Suppressor macrophage treated with lipopolysaccharide for 1 hour (primary cell): ENCODE data around the gene CFL1.
"Not testable (repeated sequence)": the region's sequence is repeated elsewhere in the genome, so short reads cannot be mapped to it uniquely, and the experiment has no call there.

Experiments
- DNase-seq, 3 donors: peaks; one replicate each; pipeline ENCODE4 v3.0.0-alpha.2; 2020 to 2022

CFL1 gene

DNA sequence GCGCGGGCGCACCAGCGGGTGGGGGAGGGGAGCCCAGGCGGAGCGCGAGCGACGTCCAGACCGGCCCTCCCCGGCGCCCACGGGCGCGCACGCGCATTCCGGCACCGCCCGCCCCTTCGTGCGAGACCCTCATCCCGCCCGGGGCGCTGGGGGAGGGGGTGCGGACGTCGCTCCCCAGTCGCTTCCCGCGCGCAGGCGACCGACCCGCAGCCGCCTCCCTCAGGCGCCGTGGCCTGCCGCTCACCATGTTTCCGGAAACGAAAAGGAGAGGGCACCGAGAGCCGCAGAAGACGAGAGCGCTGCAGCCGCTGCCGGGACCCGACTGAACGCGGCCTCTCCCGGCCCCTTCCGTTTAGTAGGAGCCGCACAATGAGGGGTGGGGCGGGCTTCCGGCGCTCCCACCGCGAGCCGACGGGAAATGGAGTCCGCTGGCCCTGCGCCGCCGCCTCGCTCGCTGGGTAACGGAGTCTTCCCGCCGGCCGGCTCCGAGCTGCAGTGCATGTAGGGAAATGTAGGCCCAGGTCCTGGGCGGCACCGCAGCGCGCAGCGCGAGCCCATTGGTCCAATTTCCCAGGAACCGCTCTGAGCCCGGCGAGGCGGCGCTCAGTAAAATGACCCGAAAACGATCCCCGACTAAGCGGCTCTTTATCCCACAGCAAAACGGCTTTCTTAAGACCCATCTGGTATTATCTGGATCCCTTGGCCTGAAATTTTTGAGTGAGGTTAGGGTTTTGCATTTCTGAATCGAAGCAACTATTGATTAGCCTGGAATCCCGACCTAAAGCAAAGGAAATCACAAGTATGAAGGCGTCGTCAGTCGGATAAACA lies at the start of gene CFL1:
Gene CFL1 (minus strand): TSS at position 328 of the 828 bp plus-strand sequence. CDS start 81 bp downstream, at position 247.
- peak; percentile 99 for DNase-seq

DNA sequence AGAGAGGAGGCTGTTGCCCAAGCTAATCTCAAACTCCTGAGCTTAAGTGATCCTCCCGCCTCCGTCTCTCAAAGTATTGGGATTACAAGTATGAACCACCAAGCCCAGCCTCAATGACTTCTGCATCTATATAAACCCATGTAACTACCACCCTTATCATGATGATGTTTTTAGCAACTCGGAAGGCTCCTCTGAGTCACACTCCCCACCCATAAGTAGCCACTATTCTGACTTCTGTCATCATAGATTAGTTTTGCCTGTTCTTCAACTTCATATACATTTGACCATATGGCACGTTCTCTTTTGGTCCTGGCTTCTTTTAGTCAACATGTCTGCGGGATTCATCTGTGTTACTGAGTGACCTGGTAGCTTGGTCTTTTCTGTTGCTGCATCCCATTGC lies 48.6 kb upstream of the CFL1 start:
- DNase-seq, result no peak

DNA sequence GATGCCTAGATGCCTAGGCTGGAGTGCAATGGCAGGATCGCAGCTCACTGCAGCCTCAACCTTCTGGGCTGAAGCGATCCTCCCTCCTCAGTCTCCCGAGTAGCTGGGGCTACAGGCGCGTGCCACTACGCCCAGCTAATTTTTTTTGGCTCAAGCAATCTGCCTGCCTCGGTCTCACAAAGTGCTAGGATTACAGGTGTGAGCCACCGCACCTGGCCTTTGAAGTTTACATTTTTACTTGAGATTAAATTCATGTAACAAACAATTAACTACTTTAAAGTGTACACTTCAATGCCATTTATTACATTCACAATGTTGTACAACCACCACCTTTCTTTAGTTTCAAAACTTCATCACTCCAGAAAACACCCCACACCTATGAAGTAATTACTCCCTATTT lies 45.7 kb upstream of the CFL1 start:
- no peak for DNase-seq

- DNase-seq, result no peak
Measured at GRCh38 chr11:65903068-65903481, 45.1 kb upstream of the CFL1 start.

DNA sequence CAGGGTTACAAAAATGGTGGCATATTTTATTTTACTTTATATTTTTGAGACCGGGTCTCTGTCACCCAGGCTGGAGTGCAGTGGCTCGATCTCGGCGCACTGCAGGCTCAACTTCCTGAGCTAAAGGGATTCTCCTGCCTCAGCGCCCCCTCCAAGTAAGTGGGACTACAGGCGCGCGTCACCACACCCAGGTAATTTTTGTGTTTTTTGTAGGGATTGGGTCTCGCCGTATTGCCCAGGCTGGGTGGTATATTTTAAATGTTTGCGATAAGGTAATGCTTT lies 42.9 kb upstream of the CFL1 start:
- DNase-seq, result no peak

GRCh38 chr11:65900125-65900898 lies 42.3 kb upstream of the CFL1 start, which contains the start of gene FOSL1:
Gene FOSL1 (minus strand): TSS chr11:65900388. CDS start chr11:65900339, 49 bp downstream.
- peak; percentile 96 to 98 (median 97) for DNase-seq

- peak; percentile 90 to 95 (median 91) for DNase-seq
Measured at GRCh38 chr11:65899356-65900124, 41.6 kb upstream of the CFL1 start.

GRCh38 chr11:65898656-65899355 lies 40.8 kb upstream of the CFL1 start:
- no peak for DNase-seq

DNA sequence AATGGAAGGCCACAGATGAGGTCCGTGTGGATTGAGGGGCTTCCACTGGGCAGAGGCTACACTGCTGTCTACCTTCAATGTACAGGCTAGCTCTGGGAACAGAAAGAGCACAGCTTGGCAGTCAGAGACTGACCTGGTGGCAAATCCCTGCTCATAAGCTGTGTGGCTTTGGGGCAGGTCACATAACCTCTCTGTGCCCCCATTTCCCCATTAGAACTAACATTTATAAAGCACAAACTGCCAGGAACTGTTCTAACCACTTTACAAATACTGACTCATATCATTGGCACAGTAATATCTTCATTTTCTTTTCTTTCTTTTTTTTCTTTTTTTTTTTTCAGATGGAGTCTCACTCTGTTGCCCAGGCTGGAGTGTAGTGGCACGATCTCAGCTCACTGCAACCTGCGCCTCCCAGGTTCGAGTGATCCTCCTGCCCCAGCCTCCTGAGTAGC lies 39.1 kb upstream of the CFL1 start:
- no peak for DNase-seq

- DNase-seq, result peak; percentile 46 to 62 (median 53)
Measured at GRCh38 chr11:65896034-65896999, 38.3 kb upstream of the CFL1 start.

DNA sequence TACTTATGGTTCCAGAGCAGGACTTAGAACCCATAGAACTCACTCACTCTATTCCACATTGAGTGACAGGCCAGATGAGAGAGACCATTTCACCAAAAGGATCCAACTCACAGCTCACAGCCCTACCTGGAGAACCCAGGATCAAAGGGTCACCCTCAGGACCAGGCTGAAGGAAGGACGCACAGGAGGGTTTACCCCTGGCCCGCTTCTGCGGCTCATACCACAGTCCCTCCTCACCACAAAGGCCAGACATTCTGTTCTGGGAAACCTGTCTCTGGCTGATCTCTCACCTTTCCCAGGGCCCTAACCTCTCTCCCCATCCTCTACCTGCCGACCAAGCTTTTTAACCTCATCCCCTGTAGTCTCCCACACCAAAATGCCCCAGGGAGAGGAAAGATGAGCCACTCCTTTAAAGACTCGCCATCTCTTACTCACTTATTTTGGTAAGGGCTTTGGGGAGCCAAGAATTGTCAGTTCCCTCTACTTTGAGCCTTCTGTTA lies 37.6 kb upstream of the CFL1 start:
- no peak for DNase-seq

- DNase-seq, result peak in 2 of 3 donors; percentile 46 to 62
Measured at GRCh38 chr11:65894034-65894591, 36.1 kb upstream of the CFL1 start.

DNA sequence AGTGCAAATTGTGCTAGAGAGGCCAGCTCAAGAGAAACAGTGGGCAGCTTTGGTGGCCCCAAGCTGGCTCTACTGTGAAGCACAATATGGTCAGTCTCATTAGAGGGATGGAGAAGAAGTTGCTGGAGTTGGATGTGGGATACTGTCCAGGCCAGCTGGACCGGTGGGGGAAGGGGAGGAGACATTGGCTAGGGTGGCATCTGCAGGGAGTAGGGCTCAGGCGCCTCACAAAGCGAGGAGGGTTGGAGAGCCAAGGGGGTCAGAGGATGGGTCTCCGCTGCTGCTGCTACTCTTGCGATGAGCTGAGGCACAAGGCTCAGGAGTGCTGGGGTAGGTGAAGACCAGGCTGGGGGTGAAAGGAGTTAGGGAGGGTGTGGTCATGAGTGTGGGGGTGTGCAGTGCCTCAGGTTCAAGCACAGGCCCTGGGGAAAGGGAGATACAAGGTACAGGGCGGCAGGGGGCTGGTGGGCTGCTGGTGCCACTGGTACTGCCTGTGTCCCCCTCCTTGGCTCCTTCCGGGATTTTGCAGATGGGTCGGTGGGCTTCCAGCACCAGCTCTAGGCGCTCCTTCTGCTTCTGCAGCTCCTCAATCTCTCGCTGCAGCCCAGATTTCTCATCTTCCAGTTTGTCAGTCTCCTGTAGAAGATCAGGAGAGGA lies 34.8 kb upstream of the CFL1 start:
- DNase-seq, result no peak

DNA sequence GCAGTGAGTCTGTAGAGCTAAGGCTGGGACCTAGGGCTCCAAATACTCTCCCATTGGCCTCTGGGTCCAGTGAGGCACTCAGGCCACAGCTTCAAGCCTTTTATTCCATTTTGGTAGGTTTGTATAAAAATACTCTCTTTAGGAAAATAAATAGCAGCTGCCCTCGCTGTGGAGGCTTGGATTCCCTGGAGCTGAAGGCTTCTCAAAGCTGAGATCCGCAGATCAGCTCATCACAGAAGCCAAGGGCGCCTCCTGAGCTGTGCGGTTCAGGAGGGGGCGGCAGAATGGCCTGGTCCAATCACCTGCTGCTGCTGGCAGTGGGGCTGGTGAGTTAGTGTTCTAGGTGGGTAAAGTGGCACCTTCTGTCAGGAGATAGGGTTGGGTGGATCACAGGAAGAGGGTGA lies 34.2 kb upstream of the CFL1 start:
- not testable (repeated sequence) for DNase-seq

DNA sequence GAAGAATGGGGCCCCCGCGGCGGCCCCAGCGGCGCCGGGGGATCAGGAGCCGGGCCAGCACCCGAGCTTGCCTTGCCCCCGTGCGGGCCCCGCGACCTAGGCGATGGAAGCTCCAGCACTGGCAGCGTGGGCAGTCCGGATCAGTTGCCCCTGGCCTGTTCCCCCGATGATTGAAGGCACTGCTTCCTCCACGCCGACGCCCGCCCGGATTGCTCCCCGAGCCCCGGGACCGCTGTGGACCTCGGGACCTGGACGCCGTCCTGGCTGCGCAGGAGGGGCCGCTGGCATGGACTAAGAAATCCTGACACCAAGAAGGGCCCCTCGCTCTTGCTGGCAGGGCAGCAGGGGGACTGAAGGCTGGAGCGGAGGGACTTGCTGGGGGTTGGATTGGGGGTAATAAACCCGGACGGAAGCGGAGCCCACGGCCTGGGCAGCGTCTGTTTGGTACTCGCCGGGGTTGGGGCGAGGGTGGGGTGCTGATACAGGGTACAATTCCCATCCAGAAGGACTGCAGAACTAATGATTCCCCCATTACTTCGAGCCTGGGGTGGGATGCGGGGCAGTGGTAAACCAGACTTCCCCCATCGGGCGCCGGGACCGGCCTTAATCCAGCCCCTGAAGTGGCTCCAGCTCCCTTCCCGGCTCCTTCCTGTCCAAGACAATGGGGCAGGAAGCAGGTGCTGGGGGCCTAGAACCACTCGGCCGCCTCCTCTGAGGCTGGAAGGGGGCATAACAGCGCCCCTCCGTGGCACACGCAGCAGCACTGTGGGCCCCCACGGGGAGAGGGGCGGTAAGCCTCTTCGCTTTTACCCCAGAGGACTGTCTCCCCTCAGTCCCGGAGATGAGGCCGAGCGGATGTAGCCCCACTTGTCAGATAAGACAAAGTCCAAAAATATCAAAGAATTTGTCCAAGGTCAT lies 33.5 kb upstream of the CFL1 start:
- peak in 1 of 3 donors; percentile 23 for DNase-seq

DNA sequence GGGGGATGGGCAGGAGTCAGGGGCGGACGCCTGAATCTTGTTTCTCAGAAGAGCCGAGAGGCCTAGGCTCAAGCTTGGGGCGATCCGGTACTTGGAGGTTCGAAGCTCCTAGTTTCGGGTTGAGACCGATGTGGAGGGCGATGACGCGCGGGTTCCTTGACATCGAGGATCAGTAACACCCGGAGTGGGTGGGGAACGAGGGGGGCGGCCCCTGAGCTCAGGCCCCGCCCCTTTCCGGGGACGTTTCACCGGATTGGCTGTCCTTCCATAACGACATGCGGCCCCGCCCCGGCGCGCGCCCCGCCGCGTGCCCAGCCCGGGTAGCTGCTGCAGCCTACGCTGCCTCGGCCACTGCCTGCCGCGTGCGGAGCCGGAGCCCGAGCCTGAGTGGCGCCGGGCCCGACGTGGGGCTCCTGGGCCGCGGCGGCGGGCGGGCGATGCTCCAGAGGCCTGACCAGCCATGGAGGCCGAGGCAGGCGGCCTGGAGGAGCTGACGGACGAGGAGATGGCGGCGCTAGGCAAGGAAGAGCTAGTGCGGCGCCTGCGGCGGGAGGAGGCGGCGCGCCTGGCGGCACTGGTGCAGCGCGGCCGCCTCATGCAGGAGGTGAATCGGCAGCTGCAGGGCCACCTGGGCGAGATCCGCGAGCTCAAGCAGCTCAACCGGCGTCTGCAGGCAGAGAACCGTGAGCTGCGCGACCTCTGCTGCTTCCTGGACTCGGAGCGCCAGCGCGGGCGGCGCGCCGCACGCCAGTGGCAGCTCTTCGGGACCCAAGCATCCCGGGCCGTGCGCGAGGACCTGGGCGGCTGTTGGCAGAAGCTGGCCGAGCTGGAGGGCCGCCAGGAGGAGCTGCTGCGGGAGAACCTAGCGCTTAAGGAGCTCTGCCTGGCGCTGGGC lies 32.6 kb upstream of the CFL1 start, which contains the start of gene CCDC85B:
Gene CCDC85B (plus strand): TSS at position 350 of the 895 bp plus-strand sequence. CDS start 111 bp downstream, at position 461.
- peak; percentile 99 to 100 (median 99) for DNase-seq

DNA sequence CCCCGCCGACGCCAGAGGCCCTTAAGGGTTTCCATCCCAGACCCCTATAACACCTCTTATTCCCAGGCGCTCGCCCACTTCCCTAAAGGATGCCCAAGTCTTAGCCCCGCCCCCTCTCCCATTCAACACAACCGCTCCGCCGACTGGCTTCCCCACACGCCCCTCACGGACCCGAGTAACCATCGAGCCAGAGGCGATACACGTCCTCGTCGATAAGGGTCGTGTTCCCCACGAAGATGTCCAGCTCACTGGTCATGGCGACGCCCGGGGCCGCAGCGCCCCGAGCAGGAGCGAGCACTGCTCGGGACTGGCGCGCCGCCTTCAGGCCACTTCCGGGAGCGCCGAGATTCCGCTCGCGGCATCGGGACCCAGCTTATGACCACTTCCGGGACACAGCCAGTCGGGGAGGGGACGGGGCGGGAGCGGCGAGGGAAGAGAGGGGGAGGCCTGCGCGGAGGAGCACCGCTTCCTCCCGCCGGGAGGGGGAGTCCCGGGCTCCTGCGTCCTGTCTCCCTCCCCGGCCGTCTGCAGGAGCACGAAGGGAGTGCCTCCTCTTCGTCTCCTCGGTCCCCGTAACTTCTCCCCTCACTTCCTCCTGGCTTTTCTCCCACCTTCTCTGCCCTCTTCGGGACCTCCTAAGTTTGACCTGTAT lies 30.3 kb upstream of the CFL1 start, which contains the start of gene FIBP:
Gene FIBP (minus strand): TSS at position 309 of the 652 bp plus-strand sequence. CDS start 53 bp downstream, at position 256.
- peak; percentile 96 to 99 (median 98) for DNase-seq
